Measurements from ENCODE around the gene EZH2. TPM values are rescaled to one million over a fixed set of nuclear protein-coding genes. Genes with fewer than 3 reads are reported as not detected.

Gene EZH2
- total RNA-seq, 4 donors from 2014 or later = 1.7 to 5.8 (median 2.4) TPM

DNA sequence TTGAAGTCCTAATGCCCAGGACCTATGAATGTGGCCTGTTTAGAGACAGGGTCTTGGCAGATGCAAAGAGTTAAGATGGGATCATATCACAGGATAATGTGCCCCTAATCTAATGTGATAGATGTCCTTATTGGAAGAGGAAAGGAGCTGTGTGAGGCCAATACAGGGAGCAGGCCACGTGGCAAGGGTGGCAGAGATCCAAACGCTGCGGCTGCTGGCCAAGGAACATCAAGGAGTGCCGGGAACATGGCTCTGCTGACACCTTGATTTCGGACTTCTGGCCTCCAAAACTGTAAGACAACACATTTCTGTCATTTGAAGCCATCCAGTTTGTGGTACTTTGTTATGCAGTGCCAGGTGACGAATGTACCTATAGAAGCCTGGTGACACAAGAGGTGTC, 37.7 kb upstream of the EZH2 start:
- DNase-seq (ENCODE audit: low spot score) (no peak), ATAC-seq (ENCODE audit: low FRiP score) (no peak)
- TF ChIP-seq, protein P1, sequence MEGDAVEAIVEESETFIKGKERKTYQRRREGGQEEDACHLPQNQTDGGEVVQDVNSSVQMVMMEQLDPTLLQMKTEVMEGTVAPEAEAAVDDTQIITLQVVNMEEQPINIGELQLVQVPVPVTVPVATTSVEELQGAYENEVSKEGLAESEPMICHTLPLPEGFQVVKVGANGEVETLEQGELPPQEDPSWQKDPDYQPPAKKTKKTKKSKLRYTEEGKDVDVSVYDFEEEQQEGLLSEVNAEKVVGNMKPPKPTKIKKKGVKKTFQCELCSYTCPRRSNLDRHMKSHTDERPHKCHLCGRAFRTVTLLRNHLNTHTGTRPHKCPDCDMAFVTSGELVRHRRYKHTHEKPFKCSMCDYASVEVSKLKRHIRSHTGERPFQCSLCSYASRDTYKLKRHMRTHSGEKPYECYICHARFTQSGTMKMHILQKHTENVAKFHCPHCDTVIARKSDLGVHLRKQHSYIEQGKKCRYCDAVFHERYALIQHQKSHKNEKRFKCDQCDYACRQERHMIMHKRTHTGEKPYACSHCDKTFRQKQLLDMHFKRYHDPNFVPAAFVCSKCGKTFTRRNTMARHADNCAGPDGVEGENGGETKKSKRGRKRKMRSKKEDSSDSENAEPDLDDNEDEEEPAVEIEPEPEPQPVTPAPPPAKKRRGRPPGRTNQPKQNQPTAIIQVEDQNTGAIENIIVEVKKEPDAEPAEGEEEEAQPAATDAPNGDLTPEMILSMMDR (IDR thresholded peaks at IDR 0.05) = no peak

DNA sequence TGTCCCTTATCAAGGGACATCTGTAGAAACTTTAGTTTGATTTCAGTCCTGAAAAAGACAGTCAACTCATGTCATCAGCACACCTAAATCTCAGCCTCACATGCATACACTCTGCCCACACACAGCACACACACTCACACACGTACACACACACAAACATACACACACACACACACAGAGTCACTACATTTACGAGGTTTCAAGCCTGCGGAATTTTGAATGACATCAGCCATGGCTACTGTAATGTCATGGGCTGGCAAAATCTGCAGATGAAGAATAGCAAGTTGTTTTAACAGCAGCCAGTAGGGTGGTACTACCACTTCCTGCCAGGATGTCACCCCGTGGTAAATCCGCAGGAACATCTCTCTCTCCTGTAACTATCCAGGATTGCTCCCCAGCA, 37.1 kb upstream of the EZH2 start:
- ATAC-seq (ENCODE audit: low FRiP score) = no peak
- TF ChIP-seq, protein P1 (IDR thresholded peaks at IDR 0.05) = no peak
- no peak for DNase-seq (ENCODE audit: low spot score)

DNA sequence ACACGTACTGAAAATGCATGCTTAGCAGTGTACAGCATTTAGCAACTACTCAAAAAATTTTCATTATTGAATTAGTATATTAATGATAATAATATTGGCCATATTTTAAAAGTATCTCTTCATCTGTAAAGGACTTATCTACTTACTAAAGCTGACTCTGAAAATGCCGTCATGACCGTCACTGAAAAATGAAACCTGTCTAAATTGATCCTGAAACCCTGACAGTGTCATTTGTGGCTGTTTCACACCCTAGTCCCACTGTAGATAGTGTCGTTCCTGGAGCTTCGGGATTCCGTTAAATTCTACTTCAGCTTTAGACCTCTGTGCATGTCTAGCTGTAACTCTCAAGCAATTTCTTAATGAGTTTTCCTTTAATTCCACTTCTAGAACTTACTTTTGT, 35.8 kb upstream of the EZH2 start:
- ATAC-seq (ENCODE audit: low FRiP score) (no peak), DNase-seq (ENCODE audit: low spot score) (no peak)
- TF ChIP-seq, protein P1 (IDR thresholded peaks at IDR 0.05) = no peak

DNA sequence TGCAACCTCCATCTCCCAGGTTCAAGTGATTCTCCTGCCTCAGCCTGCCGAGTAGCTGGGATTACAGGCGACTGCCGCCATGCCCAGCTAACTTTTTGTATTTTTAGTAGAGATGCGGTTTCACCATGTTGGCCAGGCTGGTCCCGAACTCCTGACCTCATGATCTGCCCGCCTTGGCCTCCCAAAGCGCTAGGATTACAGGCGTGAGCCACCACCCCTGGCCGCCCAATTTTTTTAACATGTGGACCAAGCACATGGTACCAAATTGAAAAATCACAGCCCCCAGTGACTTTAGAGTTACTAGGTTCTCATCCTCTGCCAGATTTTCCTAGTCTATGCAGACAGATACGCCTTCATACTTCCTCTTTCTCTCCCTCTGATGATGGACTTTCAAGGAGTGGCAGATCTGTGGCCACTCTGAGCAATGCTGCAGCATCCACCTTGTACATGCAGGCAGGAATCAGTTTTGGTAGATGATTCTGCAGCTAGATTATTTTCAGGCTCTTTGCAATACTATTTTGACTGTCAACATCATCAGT, 34.0 kb upstream of the EZH2 start:
- TF ChIP-seq, protein P1 (IDR thresholded peaks at IDR 0.05) = no peak
- DNase-seq (ENCODE audit: low spot score) = no peak
- ATAC-seq (ENCODE audit: low FRiP score) = no peak

DNA sequence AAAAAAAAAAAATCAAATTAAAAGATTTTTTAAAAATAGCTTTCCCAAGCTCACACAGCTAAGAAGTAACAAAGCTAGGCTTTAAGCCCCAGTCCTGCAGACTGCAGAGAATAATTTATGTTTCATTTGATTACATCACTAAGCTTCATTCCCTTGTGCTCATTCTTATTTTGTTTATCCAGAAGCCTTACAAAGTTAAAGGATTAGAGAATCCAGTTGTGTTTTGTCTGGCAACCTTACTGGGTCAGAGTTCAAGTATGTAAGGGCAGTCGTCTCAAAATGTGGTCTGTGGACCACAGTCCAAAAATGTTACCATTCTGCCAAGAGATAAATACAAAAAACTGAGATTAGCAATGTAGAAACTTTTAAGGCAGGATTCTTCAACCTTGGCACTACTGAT, 32.1 kb upstream of the EZH2 start:
- DNase-seq (ENCODE audit: low spot score) = no peak
- no peak for ATAC-seq (ENCODE audit: low FRiP score)
- TF ChIP-seq, protein P1 (IDR thresholded peaks at IDR 0.05) = no peak

DNA sequence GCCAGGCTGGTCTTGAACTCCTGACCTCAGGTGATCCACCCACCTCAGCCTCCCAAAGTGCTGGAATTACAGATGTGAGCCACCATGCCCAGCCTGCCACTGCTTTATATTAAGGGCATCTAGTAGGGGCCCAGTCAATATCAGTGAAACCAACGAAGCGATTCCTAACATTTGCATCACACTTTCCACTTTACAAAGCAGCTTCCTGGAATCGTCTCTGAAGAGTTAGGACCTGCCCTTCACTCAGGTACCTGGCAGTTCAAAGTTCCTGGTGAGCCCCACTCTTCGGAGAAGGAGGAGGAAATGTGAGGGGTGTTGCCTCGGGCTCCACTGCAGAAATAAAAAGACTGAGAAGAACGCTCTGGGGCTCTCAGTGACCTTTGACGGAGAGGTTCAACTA, 31.1 kb upstream of the EZH2 start:
- ATAC-seq (ENCODE audit: low FRiP score) = no peak
- DNase-seq (ENCODE audit: low spot score) = no peak
- TF ChIP-seq, protein P1 (IDR thresholded peaks at IDR 0.05) = no peak

DNA sequence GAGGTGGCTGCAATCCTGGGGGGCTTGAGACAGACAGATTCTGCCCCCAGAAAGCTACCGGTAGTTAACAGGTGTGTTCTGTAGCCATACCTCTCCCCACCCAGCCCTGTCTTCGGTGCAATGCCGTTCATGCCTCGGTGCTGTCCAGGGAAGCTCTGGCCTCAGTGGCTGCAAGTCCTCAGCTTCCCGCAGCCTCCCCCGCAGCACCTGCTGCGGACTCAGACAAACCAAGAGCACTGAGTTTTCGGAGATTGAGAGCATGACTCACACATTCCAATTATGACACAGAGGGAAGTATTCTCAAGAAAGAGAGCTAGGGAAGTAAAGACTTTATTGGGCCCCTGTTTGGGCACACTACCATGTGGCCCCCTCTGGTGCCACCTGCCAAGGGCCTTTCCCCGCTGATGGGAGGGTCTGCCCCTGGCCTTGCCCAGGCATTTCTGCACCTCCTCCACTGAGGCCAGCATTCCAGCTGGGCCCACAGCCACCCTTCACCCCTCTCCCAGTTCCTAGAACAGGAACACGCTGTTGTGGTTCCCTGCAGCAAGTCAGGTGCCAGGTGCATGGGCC, 30.2 kb upstream of the EZH2 start:
- TF ChIP-seq, protein P1 (IDR thresholded peaks at IDR 0.05) = no peak
- DNase-seq (ENCODE audit: low spot score) (no peak), ATAC-seq (ENCODE audit: low FRiP score) (peak; percentile 41)

Measured in omental fat pad (tissue), 4 donors.